SU-DHL-6 (cell line): ENCODE data around the gene ATP5F1E.

ENCODE experiments used
- CTCF ChIP-seq: fragments of 200-600 bp; sonication (generic); IDR thresholded peaks from one replicate; pipeline ENCODE4 v1.5.1; 2017; ENCODE audit warnings: antibody characterized with exemption, mild to moderate bottlenecking, low read length, moderate library complexity; ENCODE audit not compliant: insufficient read depth, poor library complexity, severe bottlenecking
- EZH2phosphoT487 ChIP-seq: fragments of 200-600 bp; sonication (generic), shearing (Covaris generic); conservative IDR thresholded peaks from 2 replicates; pipeline ENCODE4 v1.6.1; 2018; ENCODE audit warnings: mild to moderate bottlenecking, antibody characterized with exemption, low read length, moderate library complexity, mixed read lengths

GRCh38 chr20:59042796-59043631, 10.9 kb upstream of the ATP5F1E start:
- TF ChIP-seq CTCF (no peak), EZH2phosphoT487 (no peak)
